ENCODE measurements around the gene PROX2.
A peak's percentile ranks its signal among the peaks of the same experiment; 100 is the strongest.

The PROX2 gene

GRCh38 chr14:74909911-74910310 lies 34.0 kb upstream of the PROX2 start:
- DNase-seq (ENCODE audit: low spot score): no peak

GRCh38 chr14:74909501-74909900 lies 33.6 kb upstream of the PROX2 start:
- DNase-seq (ENCODE audit: low spot score): no peak

GRCh38 chr14:74908861-74909341 lies 33.0 kb upstream of the PROX2 start:
- DNase-seq (ENCODE audit: low spot score): no peak

- DNase-seq (ENCODE audit: low spot score): no peak
Measured at GRCh38 chr14:74907744-74908143, 31.8 kb upstream of the PROX2 start.

- DNase-seq (ENCODE audit: low spot score): peak; percentile 59
Measured at GRCh38 chr14:74906925-74907521, 31.1 kb upstream of the PROX2 start.

GRCh38 chr14:74905595-74906142 lies 29.7 kb upstream of the PROX2 start:
- peak; percentile 25 for DNase-seq (ENCODE audit: low spot score)

GRCh38 chr14:74904635-74905503 lies 28.9 kb upstream of the PROX2 start:
- no peak for DNase-seq (ENCODE audit: low spot score)

- no peak for DNase-seq (ENCODE audit: low spot score)
Measured at GRCh38 chr14:74902941-74903705, 27.2 kb upstream of the PROX2 start.

- DNase-seq (ENCODE audit: low spot score): no peak
Measured at GRCh38 chr14:74898694-74899093, 22.7 kb upstream of the PROX2 start.

- DNase-seq (ENCODE audit: low spot score): no peak
Measured at GRCh38 chr14:74898083-74898482, 22.1 kb upstream of the PROX2 start.

GRCh38 chr14:74897642-74898041 lies 21.7 kb upstream of the PROX2 start:
- no peak for DNase-seq (ENCODE audit: low spot score)

GRCh38 chr14:74896400-74896799 lies 20.5 kb upstream of the PROX2 start:
- DNase-seq (ENCODE audit: low spot score): no peak

GRCh38 chr14:74893614-74894091 lies 17.7 kb upstream of the PROX2 start:
- no peak for DNase-seq (ENCODE audit: low spot score)

GRCh38 chr14:74892745-74893144 lies 16.8 kb upstream of the PROX2 start:
- no peak for DNase-seq (ENCODE audit: low spot score)

GRCh38 chr14:74891870-74892269 lies 15.9 kb upstream of the PROX2 start:
- DNase-seq (ENCODE audit: low spot score): no peak

- DNase-seq (ENCODE audit: low spot score): no peak
Measured at GRCh38 chr14:74890262-74890661, 14.3 kb upstream of the PROX2 start.

- no peak for DNase-seq (ENCODE audit: low spot score)
Measured at GRCh38 chr14:74888164-74889158, 12.5 kb upstream of the PROX2 start.

- no peak for DNase-seq (ENCODE audit: low spot score)
Measured at GRCh38 chr14:74886001-74886400, 10.1 kb upstream of the PROX2 start.

- DNase-seq (ENCODE audit: low spot score): peak; percentile 57
Measured at GRCh38 chr14:74882103-74882920, 6.4 kb upstream of the PROX2 start.
